Prostate gland (tissue), 2 donors: Measurements from ENCODE around the gene DCPS. TPM values are rescaled to one million over a fixed set of nuclear protein-coding genes. Genes with fewer than 3 reads are reported as not detected.

Source experiments
- DNase-seq: peaks from one replicate; pipeline ENCODE4 v3.0.0-alpha.2; 2019; ENCODE audit warnings: low spot score
- H3K27ac ChIP-seq, 2 donors: fragments of 200-600 bp; sonication (generic); 2 replicates each; pipeline ENCODE4 v1.5.1; 2017 to 2019
- H3K27me3 ChIP-seq: fragments of 200-600 bp; sonication (generic); replicated peaks from 2 replicates; pipeline ENCODE4 v1.5.1; 2019; ENCODE audit not compliant: insufficient read depth
- H3K36me3 ChIP-seq, 2 donors: fragments of 200-600 bp; sonication (generic); 1 replicate in 1 of 2; 2 replicates in 1 of 2; pipeline versions ENCODE4 v1.5.1 to v1.8.1; 2017 to 2019
- H3K4me1 ChIP-seq: fragments of 200-600 bp; sonication (generic); replicated peaks from 2 replicates; pipeline ENCODE4 v1.5.1; 2019
- H3K4me3 ChIP-seq, 2 donors: fragments of 200-600 bp; sonication (generic); 2 replicates each; pipeline ENCODE4 v1.5.1; 2017 to 2019
- H3K9me3 ChIP-seq: fragments of 200-600 bp; sonication (generic); 2 replicates; pipeline ENCODE4 v1.5.1; 2017
- POLR2A ChIP-seq: fragments of 450-650 bp; IDR thresholded peaks from one replicate; pipeline ENCODE4 v1.6.1; 2016; ENCODE audit warnings: antibody characterized with exemption, mild to moderate bottlenecking
- POLR2AphosphoS5 ChIP-seq: sonication (generic); formaldehyde crosslinking; IDR thresholded peaks from one replicate; pipeline ENCODE4 v1.6.1; 2017; ENCODE audit warnings: antibody characterized with exemption
- WGBS: methylation state at CpG from one replicate; pipeline ENCODE4 v1.1.5; 2018; 5-methylcytosine and 5-hydroxymethylcytosine counted together
- intact Hi-C: fragments of 100-400 bp; cut with DNase I; formaldehyde crosslinking; loops from one replicate; pipeline ENCODE4 v1.14.2; 2022
- total RNA-seq, 2 donors: library from RNA; depleted of rRNA; stranded (reverse); fragments of >200 nt; gene quantifications; one replicate each; pipeline ENCODE4 v1.1.0, GENCODE V29; 2016
- TF ChIP-seq, protein P1 (sequence below), 4 experiments: fragments of 200-600 bp in 2 of 4; fragments of 450-650 bp in 2 of 4; sonication (generic) in 2 of 4; IDR thresholded peaks; 1 replicate in 3 of 4; 2 replicates in 1 of 4; pipeline ENCODE4 v1.5.1; 2016 to 2019; ENCODE audit warnings: antibody characterized with exemption in 4 of 4, mild to moderate bottlenecking in 2 of 4, moderate library complexity in 2 of 4

Gene DCPS
- total RNA-seq, 2 donors from 2014 or later = 12.6 to 17.5 TPM

DNA sequence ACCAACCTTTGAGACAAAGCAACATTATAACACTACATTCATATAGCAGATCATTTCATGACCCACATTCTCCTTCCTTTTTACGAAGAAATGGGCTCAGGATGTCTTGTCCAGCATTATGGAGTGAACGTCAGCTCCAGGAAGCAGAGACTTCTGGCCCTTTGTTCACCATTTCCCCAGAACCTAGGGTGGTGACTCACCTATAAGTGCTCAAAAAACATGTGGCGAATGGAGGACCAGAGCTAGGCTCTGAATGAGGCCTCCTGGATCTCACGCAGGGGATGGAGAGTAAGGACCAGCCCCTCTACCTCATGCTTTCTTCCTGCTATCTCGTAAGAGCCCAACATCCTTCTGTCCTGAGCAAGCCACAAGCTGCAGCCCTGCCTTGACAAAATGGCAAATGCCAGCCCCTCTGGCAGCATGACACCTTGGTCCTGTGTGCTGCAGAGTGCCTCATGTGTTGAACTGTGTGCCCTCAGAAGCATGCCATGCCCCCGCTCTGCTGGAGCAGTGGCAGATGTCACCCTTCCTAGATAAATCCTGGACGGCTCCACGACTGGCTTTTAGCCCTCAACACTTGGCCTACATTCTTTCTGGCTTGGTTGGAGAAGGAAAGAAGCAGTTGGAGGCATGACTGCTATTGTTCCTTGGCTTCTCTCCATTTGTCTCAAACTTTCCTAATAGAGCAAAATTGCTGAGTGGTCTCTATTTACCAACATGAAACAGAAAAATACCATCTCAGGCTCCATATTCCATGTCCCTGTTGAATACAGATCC lies 45.1 kb downstream of the DCPS start:
- no peak overlapping the region for H3K27ac ChIP-seq
- no peak overlapping the region for H3K4me3 ChIP-seq
- WGBS = 56% methylated on average over 8 of the region's 8 CpGs
- H3K36me3 ChIP-seq = no peaks in the 10 kb centered on the region
- H3K27me3 ChIP-seq = no peaks in the 10 kb centered on the region
- no peak for TF ChIP-seq POLR2AphosphoS5
- H3K4me1 ChIP-seq = no peaks in the 10 kb centered on the region
- intact Hi-C loops = no loop called here
- DNase-seq = no peak
- no peaks in the 10 kb centered on the region for H3K9me3 ChIP-seq

- H3K4me3 ChIP-seq = no peak overlapping the region
- H3K27me3 ChIP-seq = no peaks in the 10 kb centered on the region
- H3K4me1 ChIP-seq = no peaks in the 10 kb centered on the region
- H3K27ac ChIP-seq = no peak overlapping the region
- DNase-seq = no peak
- H3K36me3 ChIP-seq = no peaks in the 10 kb centered on the region
- intact Hi-C loops = no loop called here
- WGBS = 75% methylated on average over 5 of the region's 5 CpGs
- TF ChIP-seq, protein P1, sequence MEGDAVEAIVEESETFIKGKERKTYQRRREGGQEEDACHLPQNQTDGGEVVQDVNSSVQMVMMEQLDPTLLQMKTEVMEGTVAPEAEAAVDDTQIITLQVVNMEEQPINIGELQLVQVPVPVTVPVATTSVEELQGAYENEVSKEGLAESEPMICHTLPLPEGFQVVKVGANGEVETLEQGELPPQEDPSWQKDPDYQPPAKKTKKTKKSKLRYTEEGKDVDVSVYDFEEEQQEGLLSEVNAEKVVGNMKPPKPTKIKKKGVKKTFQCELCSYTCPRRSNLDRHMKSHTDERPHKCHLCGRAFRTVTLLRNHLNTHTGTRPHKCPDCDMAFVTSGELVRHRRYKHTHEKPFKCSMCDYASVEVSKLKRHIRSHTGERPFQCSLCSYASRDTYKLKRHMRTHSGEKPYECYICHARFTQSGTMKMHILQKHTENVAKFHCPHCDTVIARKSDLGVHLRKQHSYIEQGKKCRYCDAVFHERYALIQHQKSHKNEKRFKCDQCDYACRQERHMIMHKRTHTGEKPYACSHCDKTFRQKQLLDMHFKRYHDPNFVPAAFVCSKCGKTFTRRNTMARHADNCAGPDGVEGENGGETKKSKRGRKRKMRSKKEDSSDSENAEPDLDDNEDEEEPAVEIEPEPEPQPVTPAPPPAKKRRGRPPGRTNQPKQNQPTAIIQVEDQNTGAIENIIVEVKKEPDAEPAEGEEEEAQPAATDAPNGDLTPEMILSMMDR (IDR thresholded peaks at IDR 0.05) = no peak
- TF ChIP-seq POLR2A (no peak), POLR2AphosphoS5 (no peak)
- no peaks in the 10 kb centered on the region for H3K9me3 ChIP-seq
Observed at GRCh38 chr11:126350836-126351235, 47.0 kb downstream of the DCPS start.

- Histone ChIP-seq H3K4me3 (no peak overlapping the region), H3K36me3 (no peaks in the 10 kb centered on the region), H3K27me3 (no peaks in the 10 kb centered on the region), H3K9me3 (no peaks in the 10 kb centered on the region), H3K4me1 (no peaks in the 10 kb centered on the region), H3K27ac (no peak overlapping the region)
- intact Hi-C loops = no loop called here
- TF ChIP-seq, protein P1 (IDR thresholded peaks at IDR 0.05) = no peak
- no peak for TF ChIP-seq POLR2A
- no peak for TF ChIP-seq POLR2AphosphoS5
- 71% methylated on average over 3 of the region's 3 CpGs for WGBS
- DNase-seq = no peak
Observed at GRCh38 chr11:126352163-126352562, 48.3 kb downstream of the DCPS start.

DNA sequence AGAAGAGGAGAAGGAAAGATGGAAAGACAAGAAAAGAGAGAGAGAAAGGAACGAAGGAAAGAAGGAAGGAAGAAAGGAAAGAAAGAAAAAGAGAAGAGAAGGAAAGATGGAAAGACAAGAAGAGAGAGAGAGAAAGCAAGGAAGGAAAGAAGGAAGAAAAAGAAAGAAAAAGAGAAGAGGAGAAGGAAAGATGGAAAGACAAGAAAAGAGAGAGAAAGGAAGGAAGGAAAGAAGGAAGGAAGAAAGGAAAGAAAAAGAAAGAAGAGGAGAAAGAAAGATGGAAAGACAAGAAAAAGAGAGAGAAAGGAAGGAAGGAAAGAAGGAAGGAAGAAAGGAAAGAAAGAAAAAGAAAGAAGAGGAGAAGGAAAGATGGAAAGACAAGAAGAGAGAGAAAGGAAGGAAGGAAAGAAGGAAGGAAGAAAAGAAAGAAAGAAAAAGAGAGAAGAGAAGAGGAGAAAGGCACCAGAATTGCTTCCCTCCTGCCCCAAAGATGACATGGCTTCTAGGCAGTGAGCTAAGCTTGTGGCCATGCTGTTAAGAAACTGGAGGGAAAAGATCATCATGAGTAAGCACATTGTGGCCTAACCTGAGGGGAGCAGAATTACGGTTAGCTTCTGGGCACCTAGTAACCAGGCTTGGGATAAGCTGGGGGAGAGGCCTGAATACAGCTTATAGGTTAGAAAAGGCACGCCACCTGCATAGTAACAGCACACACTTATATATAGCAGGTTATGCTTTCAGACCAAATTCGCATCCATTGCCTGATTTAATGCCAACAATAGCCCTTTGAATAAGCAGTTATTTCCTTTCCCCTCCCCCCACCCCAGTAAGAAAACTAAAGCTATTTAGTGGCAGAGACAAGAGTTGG lies 49.3 kb downstream of the DCPS start:
- DNase-seq = no peak
- Histone ChIP-seq H3K4me3 (no peak overlapping the region), H3K27me3 (no peaks in the 10 kb centered on the region), H3K27ac (no peak overlapping the region), H3K4me1 (no peaks in the 10 kb centered on the region), H3K9me3 (no peaks in the 10 kb centered on the region), H3K36me3 (no peaks in the 10 kb centered on the region)
- WGBS = 85% methylated on average over 4 of the region's 4 CpGs
- TF ChIP-seq, protein P1 (IDR thresholded peaks at IDR 0.05) = no peak
- TF ChIP-seq POLR2A (no peak), POLR2AphosphoS5 (no peak)
- intact Hi-C loops = no loop called here

- Histone ChIP-seq H3K4me3 (peak overlapping the region; percentile 62 to 70), H3K4me1 (no peaks in the 10 kb centered on the region), H3K27me3 (no peaks in the 10 kb centered on the region), H3K9me3 (no peaks in the 10 kb centered on the region), H3K27ac (peak overlapping the region; percentile 71 to 73), H3K36me3 (no peaks in the 10 kb centered on the region)
- 33% methylated on average over 15 of the region's 15 CpGs for whole genome bisulfite sequencing
- DNase-seq = no peak
- intact Hi-C loops = loop anchor here (5.0 kb wide), 2 partner anchors 37 to 63 kb away; no protein-coding TSS in a partner anchor
- TF ChIP-seq POLR2AphosphoS5 = no peak
- no peak for TF ChIP-seq POLR2A
- TF ChIP-seq, protein P1 (IDR thresholded peaks at IDR 0.05) = no peak
Observed at GRCh38 chr11:126354631-126355323, 50.9 kb downstream of the DCPS start.
